ENCODE results near the gene CHMP3. TPM values are rescaled to one million over a fixed set of nuclear protein-coding genes. Genes with fewer than 3 reads are reported as not detected.

CHMP3 gene
- total RNA-seq, 2 donors from 2014 or later = 20.5 to 29.3 TPM

DNA sequence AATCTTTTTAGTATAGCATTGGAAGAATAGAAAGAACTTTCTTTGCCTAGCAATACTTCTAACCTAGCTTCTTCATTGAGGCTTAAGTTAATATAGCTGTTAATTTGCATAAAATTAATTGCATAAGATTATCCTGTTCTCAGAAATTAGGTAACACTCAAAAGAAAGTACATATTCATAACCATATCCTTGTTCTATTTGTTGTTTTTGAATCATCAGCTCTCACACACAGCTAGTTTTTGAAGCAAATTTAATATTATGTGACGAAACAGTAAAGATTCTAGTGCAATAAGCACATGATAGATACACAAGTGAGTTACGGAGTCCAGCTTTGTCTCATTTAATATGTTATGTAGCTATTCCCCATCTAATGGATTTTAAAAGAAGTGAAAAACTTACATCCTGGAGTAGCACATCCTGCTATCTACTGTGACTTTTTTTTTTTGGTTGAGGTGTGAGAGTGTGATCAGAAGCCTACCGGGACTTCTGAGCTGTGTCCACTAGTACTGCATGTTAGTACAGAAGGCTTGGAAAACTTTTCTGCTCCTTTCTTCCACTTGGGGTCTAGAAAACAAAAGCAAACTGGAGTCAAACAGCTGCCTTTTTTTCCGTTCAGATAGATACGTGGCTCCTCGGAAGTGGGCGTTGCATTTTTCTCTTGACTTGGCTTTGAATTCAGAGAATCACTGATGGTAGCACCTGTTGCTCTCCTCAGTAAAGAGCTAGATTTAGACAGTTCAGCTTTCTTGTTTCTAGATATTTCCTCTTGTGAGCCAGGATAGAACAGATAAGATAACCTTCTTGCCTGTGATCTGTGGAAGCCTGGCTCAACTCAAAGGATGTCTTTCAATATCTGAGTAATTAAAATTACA is 94.8 kb downstream of the CHMP3 start:
- Mint-ChIP-seq H3K27me3 (ENCODE audit: insufficient read depth) (no peaks in the 10 kb centered on the region), H3K4me1 (peaks cover 2% of the 10 kb centered on the region), H3K27ac (no peak overlapping the region), H3K4me3 (no peak overlapping the region), H3K36me3 (ENCODE audit: low read depth) (peaks cover 63% of the 10 kb centered on the region), H3K9me3 (no peaks in the 10 kb centered on the region)
- H3K27ac ChIP-seq (ENCODE audit: low read depth, low read length) = no peak overlapping the region
- H3K36me3 ChIP-seq (ENCODE audit: control insufficient read depth, insufficient read depth, low read length) = peaks cover 89% of the 10 kb centered on the region
- 97 to 98% methylated on average over 6 to 7 of the region's 7 CpGs for WGBS, 2 experiments (ENCODE audit: insufficient coverage in 1 of 2, insufficient read length in 1 of 2)
- H3K4me3 ChIP-seq (ENCODE audit: low read length) = no peak overlapping the region
- no peaks in the 10 kb centered on the region for H3K4me1 ChIP-seq (ENCODE audit: control insufficient read depth, insufficient read depth, low read length)
- no peak for DNase-seq
- H3K27me3 ChIP-seq (ENCODE audit: control insufficient read depth, insufficient read depth, low read length, poor library complexity, severe bottlenecking) = no peaks in the 10 kb centered on the region
- TF ChIP-seq, protein P1, sequence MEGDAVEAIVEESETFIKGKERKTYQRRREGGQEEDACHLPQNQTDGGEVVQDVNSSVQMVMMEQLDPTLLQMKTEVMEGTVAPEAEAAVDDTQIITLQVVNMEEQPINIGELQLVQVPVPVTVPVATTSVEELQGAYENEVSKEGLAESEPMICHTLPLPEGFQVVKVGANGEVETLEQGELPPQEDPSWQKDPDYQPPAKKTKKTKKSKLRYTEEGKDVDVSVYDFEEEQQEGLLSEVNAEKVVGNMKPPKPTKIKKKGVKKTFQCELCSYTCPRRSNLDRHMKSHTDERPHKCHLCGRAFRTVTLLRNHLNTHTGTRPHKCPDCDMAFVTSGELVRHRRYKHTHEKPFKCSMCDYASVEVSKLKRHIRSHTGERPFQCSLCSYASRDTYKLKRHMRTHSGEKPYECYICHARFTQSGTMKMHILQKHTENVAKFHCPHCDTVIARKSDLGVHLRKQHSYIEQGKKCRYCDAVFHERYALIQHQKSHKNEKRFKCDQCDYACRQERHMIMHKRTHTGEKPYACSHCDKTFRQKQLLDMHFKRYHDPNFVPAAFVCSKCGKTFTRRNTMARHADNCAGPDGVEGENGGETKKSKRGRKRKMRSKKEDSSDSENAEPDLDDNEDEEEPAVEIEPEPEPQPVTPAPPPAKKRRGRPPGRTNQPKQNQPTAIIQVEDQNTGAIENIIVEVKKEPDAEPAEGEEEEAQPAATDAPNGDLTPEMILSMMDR (conservative IDR thresholded peaks at IDR 0.05) = no peak
- no peaks in the 10 kb centered on the region for H3K9me3 ChIP-seq (ENCODE audit: control insufficient read depth, low read length)
- H3K9ac ChIP-seq (ENCODE audit: extremely low read depth, low read length, poor library complexity, severe bottlenecking) = no peak overlapping the region

DNA sequence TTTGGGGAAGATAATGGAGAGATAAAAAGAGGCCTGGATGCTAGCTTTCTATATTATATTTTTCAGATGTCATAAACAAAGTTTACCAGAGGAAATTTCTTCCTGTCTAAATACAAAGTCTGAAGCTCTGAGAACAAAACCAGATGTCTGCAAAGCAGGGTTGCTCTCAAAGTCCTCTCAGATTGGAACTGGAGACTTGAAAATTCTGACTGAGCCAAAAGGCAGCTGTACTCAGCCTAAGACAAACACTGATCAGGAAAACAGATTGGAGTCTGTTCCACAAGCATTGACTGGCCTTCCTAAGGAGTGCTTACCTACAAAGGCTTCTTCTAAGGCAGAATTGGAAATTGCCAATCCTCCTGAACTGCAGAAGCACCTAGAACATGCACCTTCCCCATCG is 96.9 kb downstream of the CHMP3 start:
- peaks cover 2% of the 10 kb centered on the region for H3K4me1 Mint-ChIP-seq
- no peak for DNase-seq
- TF ChIP-seq, protein P1 (conservative IDR thresholded peaks at IDR 0.05) = no peak
- H3K9me3 Mint-ChIP-seq = no peaks in the 10 kb centered on the region
- H3K4me1 ChIP-seq (ENCODE audit: control insufficient read depth, insufficient read depth, low read length) = no peaks in the 10 kb centered on the region
- WGBS, 2 experiments (ENCODE audit: insufficient coverage in 1 of 2, insufficient read length in 1 of 2) = 98 to 100% methylated on average over 1 of the region's 1 CpG
- H3K27ac Mint-ChIP-seq = no peak overlapping the region
- no peak overlapping the region for H3K27ac ChIP-seq (ENCODE audit: low read depth, low read length)
- no peaks in the 10 kb centered on the region for H3K27me3 ChIP-seq (ENCODE audit: control insufficient read depth, insufficient read depth, low read length, poor library complexity, severe bottlenecking)
- no peaks in the 10 kb centered on the region for H3K9me3 ChIP-seq (ENCODE audit: control insufficient read depth, low read length)
- no peak overlapping the region for H3K4me3 ChIP-seq (ENCODE audit: low read length)
- H3K36me3 Mint-ChIP-seq (ENCODE audit: low read depth) = peaks cover 66% of the 10 kb centered on the region
- H3K4me3 Mint-ChIP-seq = no peak overlapping the region
- H3K9ac ChIP-seq (ENCODE audit: extremely low read depth, low read length, poor library complexity, severe bottlenecking) = no peak overlapping the region
- H3K27me3 Mint-ChIP-seq (ENCODE audit: insufficient read depth) = no peaks in the 10 kb centered on the region
- H3K36me3 ChIP-seq (ENCODE audit: control insufficient read depth, insufficient read depth, low read length) = peaks cover 83% of the 10 kb centered on the region

DNA sequence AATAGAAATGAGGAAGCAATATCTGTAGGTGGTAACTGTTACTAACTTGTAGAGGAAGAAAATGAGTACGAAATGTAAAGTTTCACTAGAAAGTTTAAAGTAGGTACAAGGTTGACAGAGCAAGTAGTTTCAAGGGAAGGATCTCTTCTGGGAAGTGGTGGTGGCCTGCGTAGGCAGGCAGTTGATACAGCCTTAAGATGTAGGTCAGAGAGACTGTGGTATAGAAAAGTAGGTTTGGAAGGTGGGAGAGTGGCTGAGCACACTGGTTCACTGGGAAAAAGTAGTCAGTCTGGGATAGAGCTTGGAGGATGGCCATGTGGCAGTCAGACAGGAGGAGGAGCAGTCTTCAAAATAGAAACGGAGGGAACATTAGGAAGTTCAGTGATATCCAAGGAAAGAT is 98.6 kb downstream of the CHMP3 start:
- TF ChIP-seq, protein P1 (conservative IDR thresholded peaks at IDR 0.05) = no peak
- WGBS, 2 experiments (ENCODE audit: insufficient coverage in 1 of 2, insufficient read length in 1 of 2) = 77 to 83% methylated on average over 3 of the region's 3 CpGs
- Histone ChIP-seq H3K4me3 (ENCODE audit: low read length) (no peak overlapping the region), H3K9ac (ENCODE audit: extremely low read depth, low read length, poor library complexity, severe bottlenecking) (no peak overlapping the region), H3K27ac (ENCODE audit: low read depth, low read length) (no peak overlapping the region), H3K27me3 (ENCODE audit: control insufficient read depth, insufficient read depth, low read length, poor library complexity, severe bottlenecking) (no peaks in the 10 kb centered on the region), H3K9me3 (ENCODE audit: control insufficient read depth, low read length) (no peaks in the 10 kb centered on the region), H3K4me1 (ENCODE audit: control insufficient read depth, insufficient read depth, low read length) (no peaks in the 10 kb centered on the region), H3K36me3 (ENCODE audit: control insufficient read depth, insufficient read depth, low read length) (peaks cover 86% of the 10 kb centered on the region)
- Mint-ChIP-seq H3K4me3 (no peak overlapping the region), H3K27me3 (ENCODE audit: insufficient read depth) (no peaks in the 10 kb centered on the region), H3K36me3 (ENCODE audit: low read depth) (peaks cover 69% of the 10 kb centered on the region), H3K27ac (no peak overlapping the region), H3K4me1 (peaks cover 2% of the 10 kb centered on the region), H3K9me3 (no peaks in the 10 kb centered on the region)
- DNase-seq = no peak

All from endodermal cell (in vitro differentiated cells).